GM23338 (cell line): ENCODE measurements around the gene CSKMT. TPM values are rescaled to one million over a fixed set of nuclear protein-coding genes. Genes with fewer than 3 reads are reported as not detected.

Experiments
- ATAC-seq: fragments of 200-7000 bp; cut with Tn5 transposase; 3 replicates; pipeline ENCODE4 v1.9.1; 2020
- DNase-seq: peaks from one replicate; pipeline ENCODE4 v3.0.0-alpha.2; 2015; ENCODE audit warnings: low spot score
- H2AFZ ChIP-seq: fragments of 200-600 bp; sonication (generic); 2 replicates; pipeline ENCODE4 v1.8.0; 2016; ENCODE audit warnings: antibody characterized with exemption, mild to moderate bottlenecking, moderate library complexity
- H3F3A ChIP-seq: fragments of 200-600 bp; sonication (generic); replicated peaks from 2 replicates; pipeline ENCODE4 v1.8.0; 2017; ENCODE audit warnings: antibody characterized with exemption, mixed run types, low read depth
- H3K27ac ChIP-seq: fragments of 200-600 bp; sonication (generic); 2 replicates; pipeline ENCODE4 v1.6.1; 2016; ENCODE audit warnings: low read depth
- H3K27me3 ChIP-seq: fragments of 200-600 bp; sonication (generic); 2 replicates; pipeline ENCODE4 v1.8.0; 2016; ENCODE audit warnings: mild to moderate bottlenecking, mixed run types, moderate library complexity; ENCODE audit not compliant: insufficient read depth
- H3K36me3 ChIP-seq: fragments of 200-600 bp; sonication (generic); 2 replicates; pipeline ENCODE4 v1.8.0; 2016; ENCODE audit warnings: mild to moderate bottlenecking; ENCODE audit not compliant: insufficient read depth
- H3K4me1 ChIP-seq: fragments of 200-600 bp; sonication (generic); 2 replicates; pipeline ENCODE4 v1.8.0; 2016; ENCODE audit warnings: mild to moderate bottlenecking, moderate library complexity; ENCODE audit not compliant: insufficient read depth
- H3K4me2 ChIP-seq: fragments of 200-600 bp; sonication (generic); 2 replicates; pipeline ENCODE4 v1.7.1; 2017; ENCODE audit warnings: mixed run types
- H3K4me3 ChIP-seq: fragments of 200-600 bp; sonication (generic); 2 replicates; pipeline ENCODE4 v1.6.1; 2016; ENCODE audit warnings: mixed run types
- H3K79me2 ChIP-seq: fragments of 200-600 bp; sonication (generic); replicated peaks from 2 replicates; pipeline ENCODE4 v1.8.0; 2017; ENCODE audit warnings: mild to moderate bottlenecking; ENCODE audit not compliant: insufficient read depth
- H3K9me2 ChIP-seq: fragments of 200-600 bp; sonication (generic); 2 replicates; pipeline ENCODE4 v1.8.0; 2017; ENCODE audit not compliant: insufficient read depth
- H4K20me1 ChIP-seq: fragments of 200-600 bp; sonication (generic); replicated peaks from 2 replicates; pipeline ENCODE4 v1.8.0; 2017; ENCODE audit warnings: mild to moderate bottlenecking; ENCODE audit not compliant: insufficient read depth
- H3K27ac Mint-ChIP-seq: 2 replicates; pipeline ENCODE4 v1.8.0; 2020; ENCODE audit warnings: inconsistent platforms, mild to moderate bottlenecking, moderate library complexity, mixed read lengths
- H3K27me3 Mint-ChIP-seq: 3 replicates; pipeline ENCODE4 v1.8.0; 2022; ENCODE audit warnings: low read depth, mild to moderate bottlenecking, moderate library complexity, mixed read lengths, inconsistent platforms; ENCODE audit not compliant: insufficient read depth, poor library complexity
- H3K36me3 Mint-ChIP-seq: 3 replicates; pipeline ENCODE4 v1.8.0; 2021; ENCODE audit warnings: low read depth, mild to moderate bottlenecking, inconsistent platforms, moderate library complexity, mixed read lengths
- H3K4me1 Mint-ChIP-seq: 3 replicates; pipeline ENCODE4 v1.8.0; 2020; ENCODE audit warnings: mild to moderate bottlenecking, inconsistent platforms, mixed read lengths
- H3K4me3 Mint-ChIP-seq: 3 replicates; pipeline ENCODE4 v1.8.0; 2021; ENCODE audit warnings: moderate library complexity, mild to moderate bottlenecking, inconsistent platforms, mixed read lengths
- H3K9me3 Mint-ChIP-seq: 3 replicates; pipeline ENCODE4 v1.8.0; 2020; ENCODE audit warnings: moderate library complexity, mild to moderate bottlenecking, inconsistent platforms, mixed read lengths
- CREB1 ChIP-seq: fragments of 250-450 bp; sonication (Bioruptor Pico); IDR thresholded peaks from 2 replicates; pipeline ENCODE4 v1.5.0; 2020; ENCODE audit warnings: low read depth, mild to moderate bottlenecking, moderate library complexity
- ETS1 ChIP-seq: IDR thresholded peaks from 2 replicates; pipeline ENCODE4 v1.6.1; 2016; ENCODE audit warnings: antibody characterized with exemption
- EZH2 ChIP-seq: fragments of 200-600 bp; sonication (generic); IDR thresholded peaks from one replicate; pipeline ENCODE4 v1.8.0; 2017; ENCODE audit warnings: antibody characterized with exemption, mild to moderate bottlenecking, low read depth; ENCODE audit not compliant: unreplicated experiment
- JUNB ChIP-seq: IDR thresholded peaks from one replicate; pipeline ENCODE4 v1.6.1; 2016; ENCODE audit warnings: antibody characterized with exemption; ENCODE audit not compliant: unreplicated experiment
- POLR2AphosphoS5 ChIP-seq: IDR thresholded peaks from 2 replicates; pipeline ENCODE4 v1.6.1; 2016; ENCODE audit warnings: antibody characterized with exemption, low read depth
- REST ChIP-seq: IDR thresholded peaks from one replicate; pipeline ENCODE4 v1.6.1; 2018; ENCODE audit warnings: antibody characterized with exemption; ENCODE audit not compliant: unreplicated experiment
- ZNF114 ChIP-seq: fragments of 250-450 bp; sonication (Bioruptor Pico); IDR thresholded peaks from 2 replicates; pipeline ENCODE4 v1.5.0; 2020; ENCODE audit warnings: mild to moderate bottlenecking, moderate library complexity
- polyA plus RNA-seq: library from polyadenylated mRNA; unstranded; fragments of >200 nt; fragmentation: Nextera tagmentation; extraction: Ambion mirVana; gene quantifications from 2 replicates; pipeline ENCODE4 v1.2.1, GENCODE V29; 2016
- total RNA-seq: library from RNA; depleted of rRNA; stranded (reverse); fragments of >200 nt; shearing (Covaris generic); gene quantifications from 2 replicates; pipeline ENCODE4 v1.2.3, GENCODE V29; 2014

The CSKMT gene
- total and polyA plus RNA-seq, 2 experiments from 2014 or later = 8.0 to 25.6 TPM

DNA sequence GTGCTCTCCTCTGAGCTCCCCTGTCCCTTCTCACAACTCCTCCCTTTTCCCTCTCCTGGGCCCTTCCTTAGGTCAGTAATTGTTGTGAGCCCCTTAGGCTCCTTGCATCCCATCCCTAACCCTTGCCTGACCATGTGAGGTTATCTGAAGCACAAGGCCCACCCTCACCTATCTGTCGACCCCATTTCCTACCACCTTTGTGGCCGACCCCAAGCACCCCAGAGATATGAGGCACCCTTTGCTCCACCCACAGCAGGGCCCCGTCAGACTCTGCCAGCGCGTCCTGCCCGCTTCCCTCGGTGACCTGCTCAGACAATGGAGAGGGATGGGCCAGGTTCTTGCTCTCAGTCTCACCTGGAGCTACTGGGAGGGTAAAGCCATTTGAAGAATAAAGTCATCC lies 43.7 kb downstream of the CSKMT start:
- Mint-ChIP-seq H3K27me3 (peaks cover 27% of the 10 kb centered on the region), H3K4me1 (peaks cover 47% of the 10 kb centered on the region), H3K9me3 (no peaks in the 10 kb centered on the region), H3K27ac (peak overlapping the region; percentile 97), H3K4me3 (peak overlapping the region; percentile 92), H3K36me3 (peaks cover 47% of the 10 kb centered on the region)
- Histone ChIP-seq H3K27ac (peak overlapping the region; percentile 98; the same call in 1 of the 2 replicates), H4K20me1 (no peaks in the 10 kb centered on the region; the same call in 1 of the 2 replicates), H2AFZ (peak overlapping the region; percentile 93), H3K9me2 (no peaks in the 10 kb centered on the region), H3K4me1 (peaks cover 31% of the 10 kb centered on the region), H3K36me3 (peaks cover 27% of the 10 kb centered on the region), H3K27me3 (no peaks in the 10 kb centered on the region), H3K4me2 (peak overlapping the region; percentile 95), H3K79me2 (peaks cover 9% of the 10 kb centered on the region), H3F3A (peaks cover 68% of the 10 kb centered on the region), H3K4me3 (peak overlapping the region; percentile 82)
- DNase-seq (peak; percentile 56), ATAC-seq (peak; percentile 14)
- TF ChIP-seq ETS1 (no peak), EZH2 (no peak), JUNB (no peak), REST (no peak), ZNF114 (no peak)

- DNase-seq (peak; percentile 100), ATAC-seq (peak; percentile 54)
- Histone ChIP-seq H4K20me1 (no peaks in the 10 kb centered on the region; the same call in none of the 2 replicates), H3K79me2 (peaks cover 8% of the 10 kb centered on the region), H3K27me3 (no peaks in the 10 kb centered on the region), H3K9me2 (no peaks in the 10 kb centered on the region), H3K4me2 (peak overlapping the region; percentile 95), H2AFZ (peak overlapping the region; percentile 93), H3K4me3 (peak overlapping the region; percentile 82), H3K27ac (peak overlapping the region; percentile 100), H3K4me1 (peaks cover 31% of the 10 kb centered on the region), H3K36me3 (peaks cover 31% of the 10 kb centered on the region), H3F3A (peaks cover 67% of the 10 kb centered on the region)
- H3K36me3 Mint-ChIP-seq = peaks cover 51% of the 10 kb centered on the region
- peak overlapping the region; percentile 99 for H3K27ac Mint-ChIP-seq
- H3K4me3 Mint-ChIP-seq = peak overlapping the region; percentile 92
- H3K4me1 Mint-ChIP-seq = peaks cover 52% of the 10 kb centered on the region
- no peaks in the 10 kb centered on the region for H3K9me3 Mint-ChIP-seq
- H3K27me3 Mint-ChIP-seq = peaks cover 27% of the 10 kb centered on the region
- TF ChIP-seq REST = peak; percentile 18
- TF ChIP-seq CREB1 = peak; percentile 83
- TF ChIP-seq ZNF114 = peak; percentile 95
- peak; percentile 89 for TF ChIP-seq ETS1
- no peak for TF ChIP-seq JUNB
- peak; percentile 66 for TF ChIP-seq POLR2AphosphoS5
Observed at GRCh38 chr11:62709247-62710000, 44.3 kb downstream of the CSKMT start.
